ENCODE results near the gene RFX4.

DNA sequence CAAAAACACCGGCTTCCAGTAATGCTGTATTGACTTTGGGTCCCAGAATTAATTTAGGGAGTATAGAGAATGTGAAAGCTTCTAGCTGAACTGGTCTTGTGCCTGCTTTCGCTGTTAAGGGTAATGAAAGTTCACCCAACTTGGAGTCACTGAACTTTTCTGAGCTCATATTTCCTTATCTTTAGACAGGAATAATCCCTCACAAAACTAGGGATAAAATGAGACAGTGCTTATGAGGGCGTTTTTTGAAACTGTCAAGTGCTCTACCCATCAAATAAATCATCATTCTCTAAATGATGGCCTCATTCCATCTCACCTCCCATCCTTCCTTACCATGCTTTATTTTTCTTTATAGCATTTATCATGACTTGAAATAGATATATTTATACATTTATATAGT is 74.7 kb downstream of the RFX4 start:
- TF ChIP-seq SREBF2 (IDR thresholded peaks at IDR 0.05; ENCODE audit: low read length) (no peak), EED (IDR thresholded peaks at IDR 0.05; ENCODE audit: low read depth) (no peak)

Measured in GM12878 (cell line).